Esophagus squamous epithelium (tissue), 5 donors: ENCODE measurements around the gene PROS1. TPM values are rescaled to one million over a fixed set of nuclear protein-coding genes. Genes with fewer than 3 reads are reported as not detected.
"Not testable (repeated sequence)": the region's sequence is repeated elsewhere in the genome, so short reads cannot be mapped to it uniquely, and the experiment has no call there.

ENCODE experiments used
- DNase-seq: peaks from one replicate; lab custom pipeline; 2025; lab: John Stamatoyannopoulos, UW
- H3K27ac ChIP-seq, 4 donors: fragments of 200-600 bp; sonication (generic); one replicate each; pipeline ENCODE4 v1.5.1; 2016 to 2019; ENCODE audit warnings: mild to moderate bottlenecking in 1 of 4
- H3K27me3 ChIP-seq, 4 donors: fragments of 200-600 bp; sonication (generic); 1 replicate in 3 of 4; 2 replicates in 1 of 4; pipeline versions ENCODE4 v1.5.1 to v1.6.0; 2017 to 2021; ENCODE audit warnings: antibody characterized with exemption in 1 of 4
- H3K36me3 ChIP-seq, 3 donors: fragments of 200-600 bp; sonication (generic); one replicate each; pipeline ENCODE4 v1.5.1; 2016 to 2019
- H3K4me1 ChIP-seq, 3 donors: fragments of 200-600 bp; sonication (generic); one replicate each; pipeline ENCODE4 v1.5.1; 2017 to 2019
- H3K4me3 ChIP-seq, 4 donors: fragments of 200-600 bp; sonication (generic); 1 replicate in 3 of 4; 2 replicates in 1 of 4; pipeline ENCODE4 v1.5.1; 2016 to 2019; ENCODE audit warnings: mild to moderate bottlenecking in 2 of 4, moderate library complexity in 1 of 4
- H3K9me3 ChIP-seq, 3 donors: fragments of 200-600 bp; sonication (generic); one replicate each; pipeline ENCODE4 v1.5.1; 2016 to 2019
- POLR2A ChIP-seq, 4 donors: fragments of 450-650 bp; IDR thresholded peaks; one replicate each; pipeline ENCODE4 v1.6.1; 2017; ENCODE audit warnings: antibody characterized with exemption in 4 of 4, mild to moderate bottlenecking in 4 of 4, moderate library complexity in 3 of 4
- WGBS, 2 donors: methylation state at CpG; one replicate each; pipeline ENCODE4 v1.1.5; 2018; 5-methylcytosine and 5-hydroxymethylcytosine counted together
- intact Hi-C: fragments of 100-400 bp; cut with DNase I; formaldehyde crosslinking; loops from one replicate; pipeline ENCODE4 v1.15.0; 2022
- total RNA-seq, 4 donors: library from RNA; depleted of rRNA; stranded (reverse); fragments of >200 nt; gene quantifications; one replicate each; pipeline ENCODE4 v1.1.0, GENCODE V29; 2016
- TF ChIP-seq, protein P1 (sequence below), 6 experiments: fragments of 450-650 bp in 4 of 6; fragments of 200-600 bp in 2 of 6; sonication (generic) in 2 of 6; IDR thresholded peaks; one replicate each; pipeline ENCODE4 v1.5.1; 2016 to 2019; ENCODE audit warnings: antibody characterized with exemption in 6 of 6, mild to moderate bottlenecking in 4 of 6, moderate library complexity in 4 of 6
- donor health status: DM: yes; HTN: yes; CAD: no.

Gene PROS1
- total RNA-seq, 4 donors from 2014 or later: 5.7 to 30.7 (median 19.1) TPM

DNA sequence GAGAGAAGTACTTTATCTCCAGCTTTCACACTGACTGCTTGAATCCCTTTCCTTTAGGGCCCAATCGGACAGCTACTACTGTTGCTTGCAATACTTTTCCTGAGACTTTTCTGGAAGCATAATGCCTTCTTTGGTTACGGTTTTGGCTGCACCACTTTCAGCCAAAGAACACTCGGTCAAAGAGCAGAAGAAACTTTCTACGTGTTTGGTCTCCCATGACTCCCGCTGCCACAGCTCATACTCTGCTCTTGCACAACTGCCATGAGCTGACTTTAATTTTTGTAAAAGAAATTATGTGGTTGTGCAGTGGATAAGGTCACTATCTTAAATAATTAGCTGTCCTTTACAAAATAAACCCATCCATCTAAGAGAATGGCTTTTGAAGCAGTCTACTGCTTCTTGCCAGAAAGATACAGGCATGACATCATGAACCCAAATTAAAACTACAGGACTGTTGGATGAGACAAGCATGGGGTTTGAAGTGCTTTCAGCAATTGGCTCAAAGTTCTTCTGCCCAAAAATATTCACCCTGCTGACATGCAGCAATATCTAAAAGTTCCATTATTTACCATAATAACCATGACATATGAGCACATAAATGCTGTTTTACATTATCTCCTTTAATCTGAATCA is 42.0 kb downstream of the PROS1 start:
- DNase-seq: no peak
- H3K4me1 ChIP-seq: no peaks in the 10 kb centered on the region
- H3K36me3 ChIP-seq: no peaks in the 10 kb centered on the region
- 87 to 88% methylated on average over 5 of the region's 5 CpGs for WGBS, 2 donors
- no peaks in the 10 kb centered on the region for H3K27me3 ChIP-seq
- intact Hi-C loops: no loop called here
- TF ChIP-seq POLR2A (IDR thresholded peaks at IDR 0.05): no peak
- TF ChIP-seq, protein P1, sequence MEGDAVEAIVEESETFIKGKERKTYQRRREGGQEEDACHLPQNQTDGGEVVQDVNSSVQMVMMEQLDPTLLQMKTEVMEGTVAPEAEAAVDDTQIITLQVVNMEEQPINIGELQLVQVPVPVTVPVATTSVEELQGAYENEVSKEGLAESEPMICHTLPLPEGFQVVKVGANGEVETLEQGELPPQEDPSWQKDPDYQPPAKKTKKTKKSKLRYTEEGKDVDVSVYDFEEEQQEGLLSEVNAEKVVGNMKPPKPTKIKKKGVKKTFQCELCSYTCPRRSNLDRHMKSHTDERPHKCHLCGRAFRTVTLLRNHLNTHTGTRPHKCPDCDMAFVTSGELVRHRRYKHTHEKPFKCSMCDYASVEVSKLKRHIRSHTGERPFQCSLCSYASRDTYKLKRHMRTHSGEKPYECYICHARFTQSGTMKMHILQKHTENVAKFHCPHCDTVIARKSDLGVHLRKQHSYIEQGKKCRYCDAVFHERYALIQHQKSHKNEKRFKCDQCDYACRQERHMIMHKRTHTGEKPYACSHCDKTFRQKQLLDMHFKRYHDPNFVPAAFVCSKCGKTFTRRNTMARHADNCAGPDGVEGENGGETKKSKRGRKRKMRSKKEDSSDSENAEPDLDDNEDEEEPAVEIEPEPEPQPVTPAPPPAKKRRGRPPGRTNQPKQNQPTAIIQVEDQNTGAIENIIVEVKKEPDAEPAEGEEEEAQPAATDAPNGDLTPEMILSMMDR (IDR thresholded peaks at IDR 0.05): no peak
- H3K27ac ChIP-seq: no peak overlapping the region
- H3K9me3 ChIP-seq: no peaks in the 10 kb centered on the region
- H3K4me3 ChIP-seq: no peak overlapping the region

DNA sequence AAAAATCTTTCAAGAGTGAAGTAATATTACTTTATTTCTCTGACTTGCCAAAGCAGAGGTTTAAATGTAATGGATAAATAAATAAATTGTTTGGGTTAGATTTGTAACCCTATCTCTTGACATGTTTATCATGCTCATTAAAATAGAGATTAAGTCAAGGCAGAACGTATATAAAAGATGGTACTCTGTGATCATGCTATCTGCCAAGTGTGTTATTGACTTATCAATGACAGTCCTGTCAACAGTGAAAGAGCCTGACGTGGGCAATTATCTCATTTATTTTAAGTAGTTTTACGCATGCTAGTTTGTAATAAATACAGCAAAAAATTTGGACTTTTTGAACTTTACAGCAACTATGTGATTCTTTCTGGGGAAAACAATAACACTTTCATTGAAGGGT is 43.7 kb downstream of the PROS1 start:
- Histone ChIP-seq H3K4me3 (no peak overlapping the region), H3K9me3 (no peaks in the 10 kb centered on the region), H3K36me3 (no peaks in the 10 kb centered on the region), H3K4me1 (no peaks in the 10 kb centered on the region), H3K27ac (no peak overlapping the region), H3K27me3 (no peaks in the 10 kb centered on the region)
- 56 to 58% methylated on average over 3 of the region's 3 CpGs for WGBS, 2 donors
- intact Hi-C loops: no loop called here
- DNase-seq: no peak
- no peak for TF ChIP-seq POLR2A (IDR thresholded peaks at IDR 0.05)
- TF ChIP-seq, protein P1 (IDR thresholded peaks at IDR 0.05): no peak

DNA sequence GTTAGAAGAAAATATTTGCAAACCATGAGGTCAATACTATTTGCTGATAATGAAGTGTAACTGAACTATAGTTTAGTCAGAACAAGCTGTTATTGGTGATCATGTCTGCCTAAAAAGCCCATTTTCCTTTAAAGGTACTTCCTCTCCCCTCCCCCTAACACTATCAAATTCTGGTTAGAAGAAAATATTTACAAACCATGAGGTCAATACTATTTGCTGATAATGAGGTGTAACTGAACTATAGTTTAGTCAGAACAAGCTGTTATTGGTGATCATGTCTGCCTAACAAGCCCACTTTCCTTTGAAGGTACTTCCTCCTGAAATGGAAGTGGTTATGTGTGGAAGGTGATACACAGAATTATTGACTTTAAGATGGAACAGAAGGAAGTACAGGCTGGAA is 46.9 kb downstream of the PROS1 start:
- intact Hi-C loops: no loop called here
- DNase-seq: no peak
- TF ChIP-seq, protein P1 (IDR thresholded peaks at IDR 0.05): no peak
- no peak for TF ChIP-seq POLR2A (IDR thresholded peaks at IDR 0.05)
- H3K27ac ChIP-seq: no peak overlapping the region
- no peaks in the 10 kb centered on the region for H3K36me3 ChIP-seq
- no peaks in the 10 kb centered on the region for H3K9me3 ChIP-seq
- H3K4me1 ChIP-seq: no peaks in the 10 kb centered on the region
- H3K27me3 ChIP-seq: no peaks in the 10 kb centered on the region
- H3K4me3 ChIP-seq: no peak overlapping the region

DNA sequence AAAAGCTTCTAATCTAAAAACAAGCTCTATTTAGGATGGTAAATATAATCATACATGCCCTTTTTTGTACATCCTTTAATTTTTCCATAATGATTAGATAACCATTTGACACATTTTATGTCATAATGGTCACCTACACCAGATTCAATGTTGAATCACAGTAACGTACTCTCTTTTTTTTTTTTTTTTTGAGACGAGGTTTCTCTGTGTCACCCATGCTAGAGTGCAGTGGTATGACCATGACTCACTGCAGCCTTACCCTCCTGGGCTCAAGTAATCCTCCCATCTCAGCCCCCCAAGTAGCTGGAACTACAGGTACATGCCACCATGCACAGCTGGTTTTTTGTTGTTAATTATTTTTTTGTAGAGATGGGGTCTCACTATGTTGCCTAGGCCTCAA is 49.2 kb downstream of the PROS1 start:
- intact Hi-C loops: no loop called here
- WGBS, 2 donors: 72 to 85% methylated on average over 2 of the region's 2 CpGs
- Histone ChIP-seq H3K4me3 (no peak overlapping the region), H3K4me1 (no peaks in the 10 kb centered on the region), H3K27ac (no peak overlapping the region), H3K27me3 (no peaks in the 10 kb centered on the region), H3K36me3 (no peaks in the 10 kb centered on the region), H3K9me3 (no peaks in the 10 kb centered on the region)
- DNase-seq: no peak
- no peak for TF ChIP-seq POLR2A (IDR thresholded peaks at IDR 0.05)
- TF ChIP-seq, protein P1 (IDR thresholded peaks at IDR 0.05): no peak

DNA sequence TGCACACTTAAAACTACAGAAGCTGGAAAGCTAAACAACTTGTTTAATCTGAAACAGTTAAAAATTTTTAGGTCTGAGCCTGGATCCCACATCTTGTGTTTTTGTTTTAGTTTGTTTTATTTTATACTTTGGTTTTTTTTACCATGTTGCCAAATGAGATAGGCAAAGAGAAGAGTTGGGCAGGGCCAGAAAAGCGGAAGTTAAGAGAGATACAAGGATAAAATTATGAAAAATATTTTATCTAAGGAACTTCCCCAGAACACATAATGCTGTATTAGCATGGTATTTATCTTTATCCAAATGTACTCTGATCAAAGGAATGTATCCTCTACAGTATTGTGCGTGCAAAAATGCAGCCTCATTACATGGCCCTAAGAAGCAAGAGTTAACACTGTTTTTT is 50.7 kb downstream of the PROS1 start:
- H3K27me3 ChIP-seq: no peaks in the 10 kb centered on the region
- no peaks in the 10 kb centered on the region for H3K9me3 ChIP-seq
- H3K27ac ChIP-seq: no peak overlapping the region
- intact Hi-C loops: no loop called here
- H3K4me3 ChIP-seq: no peak overlapping the region
- H3K4me1 ChIP-seq: no peaks in the 10 kb centered on the region
- TF ChIP-seq, protein P1 (IDR thresholded peaks at IDR 0.05): no peak
- no peak for TF ChIP-seq POLR2A (IDR thresholded peaks at IDR 0.05)
- 92% methylated on average over 2 of the region's 2 CpGs for WGBS, 2 donors
- no peak for DNase-seq
- peaks cover 0 to 6% (median 0%) of the 10 kb centered on the region in 3 donors for H3K36me3 ChIP-seq

DNA sequence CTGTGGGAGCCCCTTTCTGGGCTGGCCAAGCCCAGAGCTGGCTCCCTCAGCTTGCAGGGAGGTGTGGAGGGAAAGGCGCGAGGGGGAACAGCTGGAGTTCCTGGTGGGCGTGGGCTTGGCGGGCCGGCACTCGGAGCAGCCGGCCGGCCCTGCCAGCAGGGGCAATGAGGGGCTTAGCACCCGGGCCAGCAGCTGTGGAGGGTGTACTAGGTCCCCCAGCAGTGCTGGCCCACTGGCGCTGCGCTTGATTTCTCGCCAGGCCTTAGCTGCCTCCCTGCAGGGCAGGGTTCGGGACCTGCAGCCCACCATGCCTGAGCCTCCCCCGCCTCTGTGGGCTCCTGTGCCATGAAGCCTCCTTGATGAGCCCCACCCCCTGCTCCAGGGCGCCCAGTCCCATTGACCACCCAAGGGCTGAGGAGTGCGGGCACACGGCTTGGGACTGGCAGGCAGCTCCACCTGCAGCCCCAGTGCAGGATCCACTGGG is 56.1 kb downstream of the PROS1 start:
- DNase-seq, intact Hi-C loops: not testable (repeated sequence)

DNA sequence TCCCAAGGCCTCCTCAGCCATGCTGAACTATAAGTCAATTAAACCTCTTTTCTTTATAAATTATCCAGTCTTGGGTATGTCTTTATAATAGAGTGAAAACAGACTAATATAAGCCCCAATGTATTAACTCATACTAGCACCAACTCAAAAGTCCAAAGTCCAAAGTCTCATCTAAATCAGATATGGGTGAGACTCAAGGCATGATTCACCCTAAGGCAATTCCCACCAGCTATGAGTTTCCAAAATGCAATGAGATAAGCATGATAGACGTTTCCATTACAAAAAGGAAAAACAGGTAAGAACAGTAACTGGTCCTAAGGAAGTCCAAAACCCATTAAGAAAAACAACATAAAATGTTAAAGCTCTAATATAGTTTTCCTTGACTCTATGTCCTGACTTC is 60.1 kb downstream of the PROS1 start:
- Histone ChIP-seq H3K36me3 (peaks cover 0 to 12% (median 0%) of the 10 kb centered on the region in 3 donors), H3K4me1 (peaks cover 0 to 16% (median 0%) of the 10 kb centered on the region in 3 donors)
- H3K27me3 ChIP-seq, H3K4me3 ChIP-seq, DNase-seq, intact Hi-C loops, H3K9me3 ChIP-seq, H3K27ac ChIP-seq: not testable (repeated sequence)
- WGBS, 2 donors: 31 to 54% methylated on average over 1 of the region's 1 CpG

More for the DNA sequence above, 56.1 kb downstream of the PROS1 start:
- not testable (repeated sequence) for H3K27me3 ChIP-seq, H3K9me3 ChIP-seq, H3K27ac ChIP-seq, H3K4me1 ChIP-seq, H3K4me3 ChIP-seq
- peaks cover 0 to 12% (median 0%) of the 10 kb centered on the region in 3 donors for H3K36me3 ChIP-seq
- no CpG with 5 or more reads among the region's 17 CpGs for WGBS, 2 donors
